Natural killer cell treated with Interleukin-12 subunit alpha and Interleukin-12 subunit beta and Interleukin-15 and Interleukin-18, amount 100 ng/mL, for 72 hours (primary cell): ENCODE measurements around the gene SPA17. TPM values are rescaled to one million over a fixed set of nuclear protein-coding genes. Genes with fewer than 3 reads are reported as not detected.
A peak's percentile ranks its signal among the peaks of the same experiment; 100 is the strongest.

Experiments
- ATAC-seq, 2 donors: fragments of 150-1000 bp; cut with Tn5 transposase in 1 of 2; sonication (Bioruptor Pico), chemical (Tn5 transposase) in 1 of 2; 2 replicates each; pipeline ENCODE4 v1.10.0; 2021
- DNase-seq: peaks from one replicate; pipeline ENCODE4 v3.0.0; 2022; ENCODE audit warnings: low spot score
- H3K27ac Mint-ChIP-seq, 2 donors: 1 replicate in 1 of 2; 2 replicates in 1 of 2; pipeline ENCODE4 v1.8.0; 2022; ENCODE audit warnings: mixed read lengths in 2 of 2, mild to moderate bottlenecking in 1 of 2, moderate library complexity in 1 of 2
- H3K27me3 Mint-ChIP-seq, 2 donors: 1 replicate in 1 of 2; 2 replicates in 1 of 2; pipeline ENCODE4 v1.8.0; 2022; ENCODE audit warnings: mixed read lengths in 2 of 2
- H3K36me3 Mint-ChIP-seq: one replicate; pipeline ENCODE4 v1.8.0; 2022; ENCODE audit warnings: mixed read lengths
- H3K4me1 Mint-ChIP-seq, 2 donors: 1 replicate in 1 of 2; 2 replicates in 1 of 2; pipeline ENCODE4 v1.8.0; 2022; ENCODE audit warnings: low read depth in 2 of 2, mixed read lengths in 2 of 2, mild to moderate bottlenecking in 1 of 2
- H3K4me3 Mint-ChIP-seq: one replicate; pipeline ENCODE4 v1.8.0; 2022; ENCODE audit warnings: mixed read lengths
- H3K9me3 Mint-ChIP-seq: 2 replicates; pipeline ENCODE4 v1.8.0; 2022; ENCODE audit warnings: mixed read lengths
- total RNA-seq, 2 donors: library from RNA; stranded (reverse); gene quantifications; one replicate each; pipeline ENCODE4 v1.2.3, GENCODE V29; 2022

Gene SPA17
- total RNA-seq, 2 donors from 2014 or later: 1.1 to 1.8 TPM

DNA sequence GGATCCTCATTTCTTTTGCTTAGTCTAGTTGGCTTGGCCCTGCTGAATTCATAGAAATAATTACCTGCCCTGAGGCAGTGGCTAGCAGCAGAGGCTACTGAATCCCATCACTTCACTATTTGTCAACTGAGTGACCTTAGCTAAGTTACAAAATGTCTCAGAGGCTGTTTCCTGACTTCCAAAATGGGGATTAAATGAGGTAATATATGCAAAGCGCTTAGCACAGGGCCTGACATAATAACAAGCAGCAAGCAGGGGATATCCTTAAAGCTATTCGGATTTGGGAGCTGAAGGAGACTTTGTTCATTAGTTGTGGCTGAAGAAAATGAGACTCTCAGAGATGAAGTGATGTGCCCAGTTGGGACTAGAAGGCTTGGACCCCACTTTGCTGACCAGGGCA is 68.9 kb downstream of the SPA17 start:
- Mint-ChIP-seq H3K36me3 (no peaks in the 10 kb centered on the region), H3K27ac (no peak overlapping the region), H3K4me3 (no peak overlapping the region), H3K27me3 (peaks cover 30 to 39% of the 10 kb centered on the region in 2 donors), H3K9me3 (no peaks in the 10 kb centered on the region), H3K4me1 (peaks cover 15 to 23% of the 10 kb centered on the region in 2 donors)
- no peak for DNase-seq
- no peak for ATAC-seq

DNA sequence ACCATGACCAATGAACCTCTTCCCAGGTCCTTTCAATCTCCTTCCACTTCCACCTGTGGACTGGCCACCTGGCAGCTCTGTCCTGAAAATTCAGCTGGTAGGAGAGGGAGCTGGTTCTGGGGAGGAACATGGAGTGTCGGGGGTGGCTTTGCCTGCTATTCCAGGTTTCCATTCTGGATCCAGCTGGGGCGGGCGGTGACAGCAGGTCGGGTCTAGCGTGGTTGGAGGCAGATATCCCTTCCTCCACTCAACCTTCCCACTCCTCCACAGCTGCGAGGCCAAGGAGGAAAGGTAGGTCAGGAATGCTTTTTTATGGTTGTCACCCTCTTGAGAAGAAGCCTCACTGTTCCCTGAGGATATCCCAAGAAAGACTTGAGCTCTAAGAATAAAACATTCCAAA is 69.3 kb downstream of the SPA17 start:
- H3K4me1 Mint-ChIP-seq: peaks cover 15 to 23% of the 10 kb centered on the region in 2 donors
- DNase-seq (no peak), ATAC-seq (no peak)
- H3K4me3 Mint-ChIP-seq: no peak overlapping the region
- no peaks in the 10 kb centered on the region for H3K9me3 Mint-ChIP-seq
- H3K36me3 Mint-ChIP-seq: no peaks in the 10 kb centered on the region
- peaks cover 28 to 39% of the 10 kb centered on the region in 2 donors for H3K27me3 Mint-ChIP-seq
- H3K27ac Mint-ChIP-seq: no peak overlapping the region

DNA sequence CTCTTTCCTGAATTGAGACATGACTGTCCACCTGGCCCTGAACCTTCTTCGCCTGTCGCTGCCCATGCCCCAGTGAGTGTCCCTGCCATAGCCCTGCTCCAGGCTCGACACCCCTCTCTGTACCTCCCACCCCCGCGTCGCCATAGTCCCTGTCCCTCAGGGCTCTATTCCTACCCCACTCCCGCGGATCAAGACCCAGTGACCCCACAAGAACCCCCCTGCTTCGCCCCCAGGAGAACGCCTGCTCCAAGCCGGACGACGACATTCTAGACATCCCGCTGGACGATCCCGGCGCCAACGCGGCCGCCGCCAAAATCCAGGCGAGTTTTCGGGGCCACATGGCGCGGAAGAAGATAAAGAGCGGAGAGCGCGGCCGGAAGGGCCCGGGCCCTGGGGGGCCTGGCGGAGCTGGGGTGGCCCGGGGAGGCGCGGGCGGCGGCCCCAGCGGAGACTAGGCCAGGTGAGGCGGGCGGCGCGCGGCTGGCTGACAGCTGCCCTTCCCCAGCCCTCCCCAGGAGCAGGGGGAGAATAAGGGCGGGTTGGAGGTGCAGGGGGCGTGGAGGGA is 71.6 kb downstream of the SPA17 start:
- Mint-ChIP-seq H3K27me3 (peaks cover 23 to 30% of the 10 kb centered on the region in 2 donors), H3K4me3 (peak overlapping the region; percentile 15), H3K27ac (no peak overlapping the region), H3K9me3 (no peaks in the 10 kb centered on the region), H3K36me3 (no peaks in the 10 kb centered on the region), H3K4me1 (peaks cover 9 to 12% of the 10 kb centered on the region in 2 donors)
- ATAC-seq (no peak), DNase-seq (no peak)

DNA sequence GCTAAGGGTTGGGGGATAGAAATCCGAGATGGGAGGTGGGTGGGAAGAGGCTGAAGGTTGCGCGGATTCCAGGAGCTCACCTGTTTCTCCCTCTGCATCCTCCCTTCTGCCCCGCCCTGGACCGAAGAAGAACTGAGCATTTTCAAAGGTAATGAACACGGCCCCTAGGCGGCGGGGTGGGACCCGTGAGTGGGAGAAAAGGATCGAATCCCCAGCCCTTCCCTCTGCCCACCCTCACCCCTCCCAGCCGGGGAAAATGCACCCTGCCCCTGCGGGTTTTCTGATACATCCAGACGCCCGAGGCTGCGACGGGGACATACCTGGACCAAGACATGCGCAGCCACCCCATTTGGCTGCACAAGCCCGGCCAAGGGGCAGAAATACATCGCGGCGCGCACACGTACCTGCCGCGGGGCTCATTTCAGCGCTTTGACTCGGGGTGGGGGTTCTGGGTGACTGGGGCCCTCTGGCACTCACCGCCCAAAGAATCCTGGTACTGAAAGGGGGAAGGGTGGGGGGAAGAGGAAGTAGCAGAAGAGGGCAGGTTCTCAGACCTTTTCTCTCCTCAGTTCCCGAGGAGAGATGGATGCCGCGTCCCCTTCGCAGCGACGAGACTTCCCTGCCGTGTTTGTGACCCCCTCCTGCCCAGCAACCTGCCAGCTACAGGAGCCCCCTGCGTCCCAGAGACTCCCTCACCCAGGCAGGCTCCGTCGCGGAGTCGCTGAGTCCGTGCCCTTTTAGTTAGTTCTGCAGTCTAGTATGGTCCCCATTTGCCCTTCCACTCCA is 72.3 kb downstream of the SPA17 start:
- Mint-ChIP-seq H3K36me3 (no peaks in the 10 kb centered on the region), H3K4me1 (peaks cover 7 to 9% of the 10 kb centered on the region in 2 donors), H3K27me3 (peaks cover 22 to 25% of the 10 kb centered on the region in 2 donors), H3K9me3 (no peaks in the 10 kb centered on the region), H3K27ac (peak overlapping the region; percentile 65 to 84), H3K4me3 (peak overlapping the region; percentile 98)
- DNase-seq: no peak
- peak in 1 of 2 donors; percentile 25 for ATAC-seq

DNA sequence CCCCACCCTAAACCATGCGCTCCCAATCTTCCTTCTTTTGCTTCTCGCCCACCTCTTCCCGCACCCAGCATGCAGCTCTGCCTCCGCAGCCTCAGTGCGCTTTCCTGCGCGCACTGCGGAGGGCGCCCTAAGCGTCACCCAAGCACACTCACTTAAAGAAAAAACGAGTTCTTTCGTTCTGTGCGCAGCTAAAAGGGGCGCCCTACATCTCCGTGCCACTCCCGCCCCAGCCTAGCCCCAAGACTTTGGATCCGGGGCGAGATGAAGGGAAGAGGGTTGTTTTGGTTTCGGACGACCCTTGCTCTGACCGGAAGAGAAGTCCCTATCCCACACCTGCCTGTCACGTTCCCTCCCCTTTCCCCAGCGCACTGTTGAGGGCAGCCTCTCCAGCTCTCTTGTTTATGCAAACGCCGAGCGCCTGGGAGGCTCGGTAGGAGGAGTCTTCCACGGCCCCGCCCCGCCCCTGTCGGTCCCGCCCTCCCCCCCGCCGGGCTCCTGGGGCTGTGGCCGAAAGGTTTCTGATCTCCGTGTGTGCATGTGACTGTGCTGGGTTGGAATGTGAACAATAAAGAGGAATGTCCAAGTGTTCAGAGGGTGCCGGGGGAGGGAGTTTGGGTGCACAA is 73.0 kb downstream of the SPA17 start:
- ATAC-seq: peak; percentile 91 to 92
- H3K27ac Mint-ChIP-seq: peak overlapping the region; percentile 65 to 84

More for the DNA sequence above, 73.0 kb downstream of the SPA17 start:
- Mint-ChIP-seq H3K36me3 (no peaks in the 10 kb centered on the region), H3K27me3 (peaks cover 18% of the 10 kb centered on the region in 2 donors), H3K4me1 (peaks cover 7 to 9% of the 10 kb centered on the region in 2 donors), H3K4me3 (peak overlapping the region; percentile 98), H3K9me3 (no peaks in the 10 kb centered on the region)
- DNase-seq: no peak

Other genes starting within 250 kb of the SPA17 start
- gene OR8B4, start 249.0 kb upstream of the SPA17 start, total RNA-seq: not detected
- not detected for gene OR8B8, start 228.2 kb upstream of the SPA17 start, total RNA-seq
- not detected for gene OR8B12, start 130.2 kb upstream of the SPA17 start, total RNA-seq
- not detected for gene OR8A1, start 103.9 kb upstream of the SPA17 start, total RNA-seq
- gene PANX3, start 62.5 kb upstream of the SPA17 start, total RNA-seq: not detected
- gene TBRG1, start 51.0 kb upstream of the SPA17 start, total RNA-seq: 10 to 100 TPM; 38.2 to 47.7 TPM
- 1 to 10 TPM; 1.8 to 2.4 TPM for gene SIAE, start 165 bp upstream of the SPA17 start, total RNA-seq
- gene NRGN, start 66.0 kb downstream of the SPA17 start, total RNA-seq: 1 to 10 TPM in 1 of 2 donors, under 1 TPM in 1; 0.57 to 5.4 TPM
- not detected for gene VSIG2, start 78.4 kb downstream of the SPA17 start, total RNA-seq
- 1 to 10 TPM in 1 of 2 donors, under 1 TPM in 1; 0.17 to 1.4 TPM for gene ESAM, start 88.4 kb downstream of the SPA17 start, total RNA-seq
- gene MSANTD2, start 126.5 kb downstream of the SPA17 start, total RNA-seq: 10 to 100 TPM; 10.5 to 20.4 TPM
- 1 to 10 TPM; 5.3 to 7.9 TPM for gene ROBO3, start 191.5 kb downstream of the SPA17 start, total RNA-seq
- gene ROBO4, start 224.0 kb downstream of the SPA17 start, total RNA-seq: not detected
- not detected for gene HEPN1, start 245.3 kb downstream of the SPA17 start, total RNA-seq